Activated naive CD8-positive, alpha-beta T cell treated with anti-CD3 and anti-CD28 coated beads, Interleukin-2, amount 50 U/mL, for 16 hours (primary cell): Measurements from ENCODE around the gene TRPM2.
A peak's percentile ranks its signal among the peaks of the same experiment; 100 is the strongest.
"Not testable (repeated sequence)": the region's sequence is repeated elsewhere in the genome, so short reads cannot be mapped to it uniquely, and the experiment has no call there.

Experiments
- DNase-seq: peaks from one replicate; pipeline ENCODE4 v3.0.0-alpha.2; 2020; ENCODE audit warnings: low read depth, low spot score

The TRPM2 gene

GRCh38 chr21:44335266-44336059, 18.0 kb upstream of the TRPM2 start:
- DNase-seq: no peak

- no peak for DNase-seq
Measured at GRCh38 chr21:44337449-44337848, 16.0 kb upstream of the TRPM2 start.

- DNase-seq: no peak
Measured at GRCh38 chr21:44337941-44338895, 15.2 kb upstream of the TRPM2 start.

- DNase-seq: peak; percentile 88
Measured at GRCh38 chr21:44338971-44339910, 14.2 kb upstream of the TRPM2 start, which contains the start of gene CFAP410. Gene CFAP410 (minus strand): TSS chr21:44339390. CDS start chr21:44339194, 196 bp downstream.

GRCh38 chr21:44341726-44342458, 11.5 kb upstream of the TRPM2 start:
- DNase-seq: not testable (repeated sequence)

- not testable (repeated sequence) for DNase-seq
Measured at GRCh38 chr21:44342981-44343380, 10.4 kb upstream of the TRPM2 start.

- DNase-seq: no peak
Measured at GRCh38 chr21:44344541-44345183, 8.8 kb upstream of the TRPM2 start.

- DNase-seq: no peak
Measured at GRCh38 chr21:44345495-44345894, 7.9 kb upstream of the TRPM2 start.

- DNase-seq: no peak
Measured at GRCh38 chr21:44347911-44348451, 5.4 kb upstream of the TRPM2 start.

- DNase-seq: no peak
Measured at GRCh38 chr21:44348861-44349260, 4.6 kb upstream of the TRPM2 start.

GRCh38 chr21:44349416-44349846, 4.0 kb upstream of the TRPM2 start:
- no peak for DNase-seq

- no peak for DNase-seq
Measured at GRCh38 chr21:44349847-44350772, 3.3 kb upstream of the TRPM2 start.

- no peak for DNase-seq
Measured at GRCh38 chr21:44350773-44351481, 2.5 kb upstream of the TRPM2 start.

- DNase-seq: no peak
Measured at GRCh38 chr21:44351535-44352252, 1.7 kb upstream of the TRPM2 start.

- DNase-seq: no peak
Measured at GRCh38 chr21:44352253-44352860, 1.1 kb upstream of the TRPM2 start.

- DNase-seq: no peak
Measured at GRCh38 chr21:44354001-44354405, 582 bp downstream of the TRPM2 start.
